ENCODE data around the gene BMP2K.

- no peak for TF ChIP-seq CTCF (IDR thresholded peaks at IDR 0.05; ENCODE audit: control extremely low read depth in 1 of 3, insufficient read depth in 1 of 3, low read depth in 1 of 3, low read length in 3 of 3)
- no peak for TF ChIP-seq CBX8 (IDR thresholded peaks at IDR 0.05; ENCODE audit: borderline replicate concordance, low read depth, low read length)
- TF ChIP-seq SIN3A (conservative IDR thresholded peaks at IDR 0.05 in 1 of 2, IDR thresholded peaks at IDR 0.05 in 1 of 2; ENCODE audit: low read depth in 1 of 2, low read length in 2 of 2) = no peak
- TF ChIP-seq TBP (IDR thresholded peaks at IDR 0.05; ENCODE audit: low read depth, low read length) = no peak
- no peak for TF ChIP-seq EP300 (IDR thresholded peaks at IDR 0.05; ENCODE audit: borderline replicate concordance in 1 of 2, low read depth in 2 of 2, low read length in 2 of 2)
- no peak for TF ChIP-seq BACH1 (IDR thresholded peaks at IDR 0.05; ENCODE audit: low read length)
- TF ChIP-seq RXRA (IDR thresholded peaks at IDR 0.05; ENCODE audit: insufficient read depth, low read depth, low read length) = no peak
- TF ChIP-seq SP1 (IDR thresholded peaks at IDR 0.05; ENCODE audit: low read depth, low read length) = no peak
- TF ChIP-seq POLR2A (IDR thresholded peaks at IDR 0.05; ENCODE audit: control extremely low read depth in 1 of 2, low read depth in 2 of 2, low read length in 2 of 2) = no peak
- TF ChIP-seq RNF2 (IDR thresholded peaks at IDR 0.05; ENCODE audit: borderline replicate concordance, low read depth, low read length, missing control alignments, poor library complexity, severe bottlenecking) = no peak
- TF ChIP-seq POLR2AphosphoS5 (IDR thresholded peaks at IDR 0.05; ENCODE audit: low read depth, low read length) = no peak
Observed at GRCh38 chr4:78926826-78927225, 150.7 kb downstream of the BMP2K start.
